ENCODE measurements around the gene PIGN. TPM values are rescaled to one million over a fixed set of nuclear protein-coding genes. Genes with fewer than 3 reads are reported as not detected.

PIGN gene
- total RNA-seq, 1 donor from 2014 or later, result 28.0 TPM

GRCh38 chr18:62018034-62018758 is 168.7 kb downstream of the PIGN start:
- intact Hi-C loops (cut with micrococcal nuclease), result no loop called here

- intact Hi-C loops (cut with micrococcal nuclease), result no loop called here
Observed at GRCh38 chr18:62017618-62018017, 169.2 kb downstream of the PIGN start.

DNA sequence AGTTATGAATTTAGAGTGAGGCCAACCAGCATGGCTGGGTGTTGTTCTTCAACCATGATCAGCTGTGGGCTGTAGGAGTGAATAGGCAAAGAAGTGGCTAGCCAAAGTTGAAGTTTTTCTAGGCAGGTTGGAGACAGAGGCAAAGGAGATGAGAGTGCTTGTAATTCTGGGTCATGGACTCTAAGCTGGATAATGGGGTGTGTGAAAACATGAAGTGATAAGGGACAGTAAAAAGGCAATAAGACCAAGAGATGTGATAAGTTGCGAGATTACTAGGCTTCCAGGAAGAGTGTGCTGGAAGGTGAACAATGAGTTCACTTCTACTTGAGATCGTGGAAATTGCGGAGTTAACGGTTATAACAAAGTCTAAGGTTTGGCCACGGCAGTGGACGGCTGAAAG is 175.4 kb downstream of the PIGN start:
- intact Hi-C loops (cut with micrococcal nuclease), result no loop called here

GRCh38 chr18:62009521-62009920 is 177.3 kb downstream of the PIGN start:
- intact Hi-C loops (cut with micrococcal nuclease), result no loop called here

- intact Hi-C loops (cut with micrococcal nuclease), result no loop called here
Observed at GRCh38 chr18:62001396-62001795, 185.5 kb downstream of the PIGN start.

DNA sequence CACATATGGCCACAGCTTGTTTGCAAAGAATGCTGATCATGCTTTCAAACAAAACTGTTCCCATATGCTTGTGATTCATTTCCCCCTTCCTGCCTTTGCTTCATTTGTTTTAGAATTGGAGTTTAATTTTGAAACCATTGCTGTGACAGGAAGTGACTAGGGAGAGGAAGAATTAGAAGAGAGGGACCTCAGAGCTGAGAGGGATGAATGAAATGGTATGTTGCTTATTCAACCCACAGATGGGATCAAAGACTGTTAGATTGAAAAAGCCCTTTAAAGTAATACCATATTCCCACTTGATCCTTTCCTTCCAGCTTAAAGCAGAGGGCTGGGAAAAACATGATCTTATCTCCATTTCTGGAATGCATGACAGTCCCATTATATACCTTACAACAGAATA is 187.9 kb downstream of the PIGN start:
- intact Hi-C loops (cut with micrococcal nuclease), result no loop called here

- intact Hi-C loops (cut with micrococcal nuclease), result no loop called here
Observed at GRCh38 chr18:61998335-61998734, 188.5 kb downstream of the PIGN start.

DNA sequence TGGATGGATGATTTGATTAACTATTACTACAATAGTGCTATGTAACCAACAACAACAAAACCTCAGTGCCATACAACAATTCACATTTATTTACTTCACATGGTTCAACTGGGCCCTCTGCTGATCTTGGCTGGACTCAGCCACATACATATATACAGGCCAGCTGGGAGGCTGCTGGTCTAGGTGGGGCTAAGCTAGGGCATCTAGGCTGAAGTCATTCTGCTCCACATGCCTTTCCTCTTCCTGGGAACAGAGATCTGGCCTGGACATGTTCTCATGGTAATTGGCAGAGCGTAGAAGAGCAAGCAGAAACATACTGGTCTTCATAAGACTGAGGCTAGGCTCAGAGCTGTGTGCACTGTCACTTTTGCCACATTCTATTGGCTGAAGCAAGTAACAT is 191.2 kb downstream of the PIGN start:
- intact Hi-C loops (cut with micrococcal nuclease), result no loop called here

DNA sequence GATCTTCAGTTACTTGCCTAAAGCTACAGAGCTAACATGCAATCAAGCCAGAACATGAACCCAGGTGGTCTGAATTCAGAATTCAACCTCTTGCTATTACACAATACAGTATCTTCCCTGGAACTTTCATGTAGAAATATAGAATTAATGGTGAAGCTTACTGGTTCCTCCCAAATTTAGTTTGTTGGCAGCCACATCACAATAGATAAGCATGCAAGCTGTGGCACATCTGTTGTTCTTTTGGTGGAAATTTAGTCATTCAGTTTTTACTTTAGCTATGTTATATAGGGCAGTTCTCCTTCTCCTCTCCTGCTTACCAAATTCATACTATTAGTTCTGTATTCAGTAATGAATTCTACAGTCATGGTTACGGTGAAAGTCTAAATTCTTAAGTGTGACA is 193.0 kb downstream of the PIGN start:
- intact Hi-C loops (cut with micrococcal nuclease), result no loop called here

- intact Hi-C loops (cut with micrococcal nuclease), result no loop called here
Observed at GRCh38 chr18:61992923-61993322, 193.9 kb downstream of the PIGN start.

DNA sequence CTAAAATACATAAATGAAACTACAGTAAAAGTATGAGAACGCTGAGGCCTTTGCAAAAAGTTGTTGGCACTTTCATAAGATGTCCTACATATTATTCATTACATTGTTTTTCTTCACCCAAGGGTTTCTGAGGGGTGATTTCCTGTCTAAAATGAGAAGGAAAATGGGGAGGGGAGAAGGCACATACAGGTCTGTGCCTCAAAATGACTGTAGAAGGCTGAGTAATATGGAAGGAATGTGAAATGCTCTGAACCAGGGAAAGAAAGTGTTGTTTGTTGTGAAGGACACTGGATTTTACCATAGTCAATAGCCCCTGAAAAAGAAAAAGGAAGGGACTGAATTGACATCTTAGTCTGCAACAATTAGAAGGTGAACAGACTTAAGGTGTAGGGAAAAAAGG is 194.6 kb downstream of the PIGN start:
- intact Hi-C loops (cut with micrococcal nuclease), result no loop called here

GRCh38 chr18:61991836-61992235 is 195.0 kb downstream of the PIGN start:
- intact Hi-C loops (cut with micrococcal nuclease), result no loop called here

DNA sequence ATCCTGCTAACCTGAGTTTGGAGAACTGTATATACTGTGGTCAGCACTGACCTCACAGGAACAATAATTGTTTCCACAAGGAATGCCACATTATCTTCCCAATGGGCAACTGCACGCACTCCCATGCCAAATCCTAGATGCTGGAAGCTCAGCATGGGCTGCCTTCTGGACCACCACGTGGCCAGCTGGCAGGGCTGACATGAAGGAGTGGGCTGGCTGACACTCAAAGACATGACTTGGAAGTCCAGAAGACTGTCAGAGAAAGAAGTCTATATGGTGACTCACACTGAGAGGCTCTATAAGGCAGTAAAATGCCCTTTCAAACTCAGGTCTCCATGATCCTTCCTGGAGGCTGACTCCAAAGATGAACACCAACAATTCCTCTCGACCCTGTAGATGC is 195.7 kb downstream of the PIGN start:
- intact Hi-C loops (cut with micrococcal nuclease), result no loop called here

Other genes starting within 250 kb of the PIGN start
- 47.8 and 49.3 TPM in 2 replicates for gene RELCH, start 199 bp upstream of the PIGN start, total RNA-seq
- 25.6 and 25.8 TPM in 2 replicates for gene TNFRSF11A, start 138.3 kb upstream of the PIGN start, total RNA-seq